ENCODE measurements around the gene PYDC2. TPM values are rescaled to one million over a fixed set of nuclear protein-coding genes. Genes with fewer than 3 reads are reported as not detected.

Gene PYDC2
- total RNA-seq, 2 experiments from 2014 or later = not detected

GRCh38 chr3:191420771-191421170 is 40.2 kb upstream of the PYDC2 start:
- Mint-ChIP-seq H3K4me3 (no peak overlapping the region), H3K36me3 (ENCODE audit: low read depth) (no peaks in the 10 kb centered on the region), H3K27ac (no peak overlapping the region), H3K4me1 (ENCODE audit: low read depth) (no peaks in the 10 kb centered on the region), H3K9me3 (no peaks in the 10 kb centered on the region), H3K27me3 (peaks cover 17% of the 10 kb centered on the region)
- ChIA-PET CTCF (no interaction called here), POLR2A (no interaction called here)
- Histone ChIP-seq H3K27ac (ENCODE audit: low read depth in 1 of 2, low read length in 2 of 2) (no peak overlapping the region), H3K27me3 (ENCODE audit: control insufficient read depth in 1 of 2, insufficient read depth in 2 of 2, low read length in 2 of 2) (no peaks in the 10 kb centered on the region), H3K9me3 (ENCODE audit: control insufficient read depth in 1 of 2, insufficient read depth in 1 of 2, low read length in 2 of 2) (peaks cover 0 to 3% of the 10 kb centered on the region in 2 experiments), H3K4me1 (ENCODE audit: insufficient read depth, low read length) (no peaks in the 10 kb centered on the region), H3K4me3 (ENCODE audit: low read length) (no peak overlapping the region), H3K36me3 (ENCODE audit: insufficient read depth, low read length) (no peaks in the 10 kb centered on the region)
- intact Hi-C loops (cut with DNase I, micrococcal nuclease) = no loop called here
- no peak for ATAC-seq (ENCODE audit: poor library complexity)
- TF ChIP-seq CTCF (IDR thresholded peaks at IDR 0.05) = no peak
- no peak for DNase-seq

- Histone ChIP-seq H3K9me3 (ENCODE audit: control insufficient read depth in 1 of 2, insufficient read depth in 1 of 2, low read length in 2 of 2) (no peaks in the 10 kb centered on the region), H3K36me3 (ENCODE audit: insufficient read depth, low read length) (no peaks in the 10 kb centered on the region), H3K4me1 (ENCODE audit: insufficient read depth, low read length) (no peaks in the 10 kb centered on the region), H3K4me3 (ENCODE audit: low read length) (no peak overlapping the region), H3K27me3 (ENCODE audit: control insufficient read depth in 1 of 2, insufficient read depth in 2 of 2, low read length in 2 of 2) (no peaks in the 10 kb centered on the region), H3K27ac (ENCODE audit: low read depth in 1 of 2, low read length in 2 of 2) (no peak overlapping the region)
- no peaks in the 10 kb centered on the region for H3K4me1 Mint-ChIP-seq (ENCODE audit: low read depth)
- intact Hi-C loops (cut with DNase I, micrococcal nuclease) = no loop called here
- no peak overlapping the region for H3K27ac Mint-ChIP-seq
- H3K27me3 Mint-ChIP-seq = peaks cover 18% of the 10 kb centered on the region
- no peak for ATAC-seq (ENCODE audit: poor library complexity)
- no peak for DNase-seq
- H3K4me3 Mint-ChIP-seq = no peak overlapping the region
- no peaks in the 10 kb centered on the region for H3K36me3 Mint-ChIP-seq (ENCODE audit: low read depth)
- no peak for TF ChIP-seq CTCF (IDR thresholded peaks at IDR 0.05)
- ChIA-PET CTCF (no interaction called here), POLR2A (no interaction called here)
- H3K9me3 Mint-ChIP-seq = no peaks in the 10 kb centered on the region
These were observed 36.1 kb upstream of the PYDC2 start for GRCh38 chr3:191424881-191425280.

GRCh38 chr3:191425322-191425734 is 35.6 kb upstream of the PYDC2 start:
- ChIA-PET POLR2A (no interaction called here), CTCF (no interaction called here)
- intact Hi-C loops (cut with DNase I, micrococcal nuclease) = no loop called here
- H3K9me3 Mint-ChIP-seq = no peaks in the 10 kb centered on the region
- H3K36me3 Mint-ChIP-seq (ENCODE audit: low read depth) = no peaks in the 10 kb centered on the region
- Histone ChIP-seq H3K27me3 (ENCODE audit: control insufficient read depth in 1 of 2, insufficient read depth in 2 of 2, low read length in 2 of 2) (no peaks in the 10 kb centered on the region), H3K36me3 (ENCODE audit: insufficient read depth, low read length) (no peaks in the 10 kb centered on the region), H3K4me3 (ENCODE audit: low read length) (no peak overlapping the region), H3K4me1 (ENCODE audit: insufficient read depth, low read length) (no peaks in the 10 kb centered on the region), H3K27ac (ENCODE audit: low read depth in 1 of 2, low read length in 2 of 2) (no peak overlapping the region), H3K9me3 (ENCODE audit: control insufficient read depth in 1 of 2, insufficient read depth in 1 of 2, low read length in 2 of 2) (no peaks in the 10 kb centered on the region)
- DNase-seq = no peak
- no peaks in the 10 kb centered on the region for H3K4me1 Mint-ChIP-seq (ENCODE audit: low read depth)
- H3K27ac Mint-ChIP-seq = no peak overlapping the region
- TF ChIP-seq CTCF (IDR thresholded peaks at IDR 0.05) = no peak
- no peak for ATAC-seq (ENCODE audit: poor library complexity)
- H3K4me3 Mint-ChIP-seq = no peak overlapping the region
- H3K27me3 Mint-ChIP-seq = peaks cover 16% of the 10 kb centered on the region
